Measurements from ENCODE around the gene CCDC12. TPM values are rescaled to one million over a fixed set of nuclear protein-coding genes. Genes with fewer than 3 reads are reported as not detected.

CCDC12 gene
- total RNA-seq, 2 donors from 2014 or later: 46.7 to 47.8 TPM

- peaks cover 8% of the 10 kb centered on the region for H3K4me1 Mint-ChIP-seq
- no peaks in the 10 kb centered on the region for H3K27me3 Mint-ChIP-seq (ENCODE audit: insufficient read depth)
- no peak overlapping the region for H3K27ac Mint-ChIP-seq
- no peaks in the 10 kb centered on the region for H3K9me3 Mint-ChIP-seq
- H3K36me3 Mint-ChIP-seq (ENCODE audit: low read depth): peaks cover 36% of the 10 kb centered on the region
- H3K27ac ChIP-seq (ENCODE audit: low read depth, low read length): no peak overlapping the region
- no peak for TF ChIP-seq CTCF (conservative IDR thresholded peaks at IDR 0.05)
- no peak overlapping the region for H3K9ac ChIP-seq (ENCODE audit: extremely low read depth, low read length, poor library complexity, severe bottlenecking)
- no peaks in the 10 kb centered on the region for H3K27me3 ChIP-seq (ENCODE audit: control insufficient read depth, insufficient read depth, low read length, poor library complexity, severe bottlenecking)
- no peak overlapping the region for H3K4me3 ChIP-seq (ENCODE audit: low read length)
- no peak overlapping the region for H3K4me3 Mint-ChIP-seq
- H3K9me3 ChIP-seq (ENCODE audit: control insufficient read depth, low read length): no peaks in the 10 kb centered on the region
- H3K4me1 ChIP-seq (ENCODE audit: control insufficient read depth, insufficient read depth, low read length): peaks cover 4% of the 10 kb centered on the region
- no peak for DNase-seq
- H3K36me3 ChIP-seq (ENCODE audit: control insufficient read depth, insufficient read depth, low read length): peaks cover 59% of the 10 kb centered on the region
These were observed 38.6 kb upstream of the CCDC12 start for GRCh38 chr3:47015151-47015550.

DNA sequence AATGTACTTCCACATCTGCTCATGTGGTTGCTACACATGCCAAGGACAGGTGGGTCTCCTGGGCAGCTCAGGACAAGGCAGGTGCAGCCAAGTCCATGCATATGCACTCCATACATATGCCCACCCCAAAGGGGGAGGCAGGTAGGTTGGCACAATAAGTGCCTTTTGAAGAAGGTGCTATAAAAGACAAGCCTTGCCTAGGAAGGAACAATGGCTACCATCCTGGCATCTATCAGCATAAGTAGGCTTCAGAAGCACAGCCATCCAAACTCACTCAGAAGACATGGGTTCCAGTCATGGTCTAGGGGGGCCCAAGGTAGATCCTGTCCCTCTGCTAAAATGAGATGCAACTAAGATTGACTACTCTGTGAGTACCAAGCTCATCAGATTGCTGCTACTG lies 37.5 kb upstream of the CCDC12 start:
- H3K36me3 ChIP-seq (ENCODE audit: control insufficient read depth, insufficient read depth, low read length): peaks cover 48% of the 10 kb centered on the region
- Mint-ChIP-seq H3K27me3 (ENCODE audit: insufficient read depth) (no peaks in the 10 kb centered on the region), H3K27ac (no peak overlapping the region), H3K4me3 (no peak overlapping the region), H3K4me1 (peaks cover 11% of the 10 kb centered on the region), H3K36me3 (ENCODE audit: low read depth) (peaks cover 26% of the 10 kb centered on the region), H3K9me3 (no peaks in the 10 kb centered on the region)
- no peak overlapping the region for H3K9ac ChIP-seq (ENCODE audit: extremely low read depth, low read length, poor library complexity, severe bottlenecking)
- no peak for TF ChIP-seq CTCF (conservative IDR thresholded peaks at IDR 0.05)
- H3K27ac ChIP-seq (ENCODE audit: low read depth, low read length): no peak overlapping the region
- DNase-seq: no peak
- no peak overlapping the region for H3K4me3 ChIP-seq (ENCODE audit: low read length)
- no peaks in the 10 kb centered on the region for H3K27me3 ChIP-seq (ENCODE audit: control insufficient read depth, insufficient read depth, low read length, poor library complexity, severe bottlenecking)
- no peaks in the 10 kb centered on the region for H3K9me3 ChIP-seq (ENCODE audit: control insufficient read depth, low read length)
- H3K4me1 ChIP-seq (ENCODE audit: control insufficient read depth, insufficient read depth, low read length): peaks cover 4% of the 10 kb centered on the region

- WGBS, 2 experiments (ENCODE audit: insufficient coverage in 1 of 2, insufficient read length in 1 of 2): 91% methylated on average over 3 of the region's 3 CpGs; no CpG with 5 or more reads in 1 of the 2 experiments
These were observed 36.7 kb upstream of the CCDC12 start for GRCh38 chr3:47013231-47013630.

More at GRCh38 chr3:47013231-47013630, 36.7 kb upstream of the CCDC12 start:
- no peaks in the 10 kb centered on the region for H3K9me3 ChIP-seq (ENCODE audit: control insufficient read depth, low read length)
- no peak overlapping the region for H3K4me3 ChIP-seq (ENCODE audit: low read length)
- no peaks in the 10 kb centered on the region for H3K27me3 ChIP-seq (ENCODE audit: control insufficient read depth, insufficient read depth, low read length, poor library complexity, severe bottlenecking)
- H3K27ac ChIP-seq (ENCODE audit: low read depth, low read length): no peak overlapping the region
- peaks cover 1% of the 10 kb centered on the region for H3K4me1 ChIP-seq (ENCODE audit: control insufficient read depth, insufficient read depth, low read length)
- peaks cover 7% of the 10 kb centered on the region for H3K4me1 Mint-ChIP-seq
- no peak overlapping the region for H3K27ac Mint-ChIP-seq
- H3K27me3 Mint-ChIP-seq (ENCODE audit: insufficient read depth): no peaks in the 10 kb centered on the region
- no peak overlapping the region for H3K4me3 Mint-ChIP-seq
- H3K9me3 Mint-ChIP-seq: no peaks in the 10 kb centered on the region
- peaks cover 40% of the 10 kb centered on the region for H3K36me3 ChIP-seq (ENCODE audit: control insufficient read depth, insufficient read depth, low read length)
- peaks cover 21% of the 10 kb centered on the region for H3K36me3 Mint-ChIP-seq (ENCODE audit: low read depth)
- H3K9ac ChIP-seq (ENCODE audit: extremely low read depth, low read length, poor library complexity, severe bottlenecking): no peak overlapping the region
- DNase-seq: peak; percentile 47
- no peak for TF ChIP-seq CTCF (conservative IDR thresholded peaks at IDR 0.05)
